H1 (cell line): ENCODE measurements around the gene GATA5. TPM values are rescaled to one million over a fixed set of nuclear protein-coding genes. Genes with fewer than 3 reads are reported as not detected.

Experiments used
- BACH1 ChIP-seq: IDR thresholded peaks from 2 replicates; pipeline ENCODE4 v1.6.1; 2012; ENCODE audit warnings: low read length, improper control_type of control experiment
- HDAC6 ChIP-seq: IDR thresholded peaks from one replicate; pipeline ENCODE4 v1.7.1; 2012; ENCODE audit warnings: low read depth, mild to moderate bottlenecking, inconsistent platforms, low read length, moderate library complexity
- NANOG ChIP-seq: IDR thresholded peaks from 2 replicates; pipeline ENCODE4 v1.6.1; 2011; ENCODE audit warnings: low read length, low read depth, mild to moderate bottlenecking, inconsistent platforms; ENCODE audit not compliant: insufficient read depth, poor library complexity, severe bottlenecking
- RAD21 ChIP-seq, 2 experiments: IDR thresholded peaks in 1 of 2; conservative IDR thresholded peaks in 1 of 2; 2 replicates each; pipeline ENCODE4 v1.6.1; 2011; ENCODE audit warnings: low read depth in 2 of 2, low read length in 2 of 2, improper control_type of control experiment in 1 of 2, inconsistent platforms in 1 of 2, mild to moderate bottlenecking in 1 of 2, moderate library complexity in 1 of 2
- RFX5 ChIP-seq: IDR thresholded peaks from 2 replicates; pipeline ENCODE4 v1.6.1; 2011; ENCODE audit warnings: low read depth, low read length, improper control_type of control experiment, borderline replicate concordance
- SP1 ChIP-seq: IDR thresholded peaks from 2 replicates; pipeline ENCODE4 v1.6.1; 2011; ENCODE audit warnings: low read depth, low read length
- polyA plus RNA-seq, 7 experiments: library from polyadenylated mRNA; depleted of rRNA in 3 of 7; stranded (reverse) in 5 of 7; unstranded in 2 of 7; fragments of >200 nt in 5 of 7; fragments of 200-250 nt in 2 of 7; gene quantifications; 1 replicate in 5 of 7; 2 replicates in 1 of 7; 4 replicates in 1 of 7; pipeline versions ENCODE4 v1.2.1 to v1.2.3, GENCODE V29; 2011 to 2013; ENCODE audit warnings: missing spikeins in 2 of 7, mixed read lengths in 2 of 7
- total RNA-seq: library from RNA; stranded (reverse); fragmentation: NEBNext Ultra II Directional; extraction: Animal tissue kit (Norgen Biotek cat#: 25700); gene quantifications from 2 replicates; pipeline ENCODE4 v1.2.1, GENCODE V29; 2021
- TF ChIP-seq, protein P1 (sequence below): fragments of 300-600 bp; sonication (generic); IDR thresholded peaks from 2 replicates; pipeline ENCODE4 v1.7.1; 2012; ENCODE audit warnings: low read length, moderate library complexity, mild to moderate bottlenecking, inconsistent platforms; ENCODE audit not compliant: insufficient replicate concordance
- TF ChIP-seq, protein P2 (sequence below): IDR thresholded peaks from 2 replicates; pipeline ENCODE4 v1.6.1; 2012; ENCODE audit warnings: inconsistent platforms
- TF ChIP-seq, protein P3 (sequence below), 3 experiments: IDR thresholded peaks; 1 replicate in 2 of 3; 2 replicates in 1 of 3; pipeline versions ENCODE4 v1.5.1 to v1.6.1; 2011; ENCODE audit warnings: low read length in 3 of 3, mild to moderate bottlenecking in 3 of 3, inconsistent platforms in 2 of 3, low read depth in 1 of 3, moderate library complexity in 1 of 3; ENCODE audit not compliant: insufficient read depth in 1 of 3; ENCODE audit errors: control extremely low read depth in 1 of 3

GATA5 gene
- total and polyA plus RNA-seq, 2 of the 8 experiments (the other 6 are each of a cell fraction or from before 2014, with no cell fraction given) = 0.08 to 0.11 TPM

GRCh38 chr20:62470001-62470400, 5.8 kb downstream of the GATA5 start (continued):
- TF ChIP-seq, protein P1, sequence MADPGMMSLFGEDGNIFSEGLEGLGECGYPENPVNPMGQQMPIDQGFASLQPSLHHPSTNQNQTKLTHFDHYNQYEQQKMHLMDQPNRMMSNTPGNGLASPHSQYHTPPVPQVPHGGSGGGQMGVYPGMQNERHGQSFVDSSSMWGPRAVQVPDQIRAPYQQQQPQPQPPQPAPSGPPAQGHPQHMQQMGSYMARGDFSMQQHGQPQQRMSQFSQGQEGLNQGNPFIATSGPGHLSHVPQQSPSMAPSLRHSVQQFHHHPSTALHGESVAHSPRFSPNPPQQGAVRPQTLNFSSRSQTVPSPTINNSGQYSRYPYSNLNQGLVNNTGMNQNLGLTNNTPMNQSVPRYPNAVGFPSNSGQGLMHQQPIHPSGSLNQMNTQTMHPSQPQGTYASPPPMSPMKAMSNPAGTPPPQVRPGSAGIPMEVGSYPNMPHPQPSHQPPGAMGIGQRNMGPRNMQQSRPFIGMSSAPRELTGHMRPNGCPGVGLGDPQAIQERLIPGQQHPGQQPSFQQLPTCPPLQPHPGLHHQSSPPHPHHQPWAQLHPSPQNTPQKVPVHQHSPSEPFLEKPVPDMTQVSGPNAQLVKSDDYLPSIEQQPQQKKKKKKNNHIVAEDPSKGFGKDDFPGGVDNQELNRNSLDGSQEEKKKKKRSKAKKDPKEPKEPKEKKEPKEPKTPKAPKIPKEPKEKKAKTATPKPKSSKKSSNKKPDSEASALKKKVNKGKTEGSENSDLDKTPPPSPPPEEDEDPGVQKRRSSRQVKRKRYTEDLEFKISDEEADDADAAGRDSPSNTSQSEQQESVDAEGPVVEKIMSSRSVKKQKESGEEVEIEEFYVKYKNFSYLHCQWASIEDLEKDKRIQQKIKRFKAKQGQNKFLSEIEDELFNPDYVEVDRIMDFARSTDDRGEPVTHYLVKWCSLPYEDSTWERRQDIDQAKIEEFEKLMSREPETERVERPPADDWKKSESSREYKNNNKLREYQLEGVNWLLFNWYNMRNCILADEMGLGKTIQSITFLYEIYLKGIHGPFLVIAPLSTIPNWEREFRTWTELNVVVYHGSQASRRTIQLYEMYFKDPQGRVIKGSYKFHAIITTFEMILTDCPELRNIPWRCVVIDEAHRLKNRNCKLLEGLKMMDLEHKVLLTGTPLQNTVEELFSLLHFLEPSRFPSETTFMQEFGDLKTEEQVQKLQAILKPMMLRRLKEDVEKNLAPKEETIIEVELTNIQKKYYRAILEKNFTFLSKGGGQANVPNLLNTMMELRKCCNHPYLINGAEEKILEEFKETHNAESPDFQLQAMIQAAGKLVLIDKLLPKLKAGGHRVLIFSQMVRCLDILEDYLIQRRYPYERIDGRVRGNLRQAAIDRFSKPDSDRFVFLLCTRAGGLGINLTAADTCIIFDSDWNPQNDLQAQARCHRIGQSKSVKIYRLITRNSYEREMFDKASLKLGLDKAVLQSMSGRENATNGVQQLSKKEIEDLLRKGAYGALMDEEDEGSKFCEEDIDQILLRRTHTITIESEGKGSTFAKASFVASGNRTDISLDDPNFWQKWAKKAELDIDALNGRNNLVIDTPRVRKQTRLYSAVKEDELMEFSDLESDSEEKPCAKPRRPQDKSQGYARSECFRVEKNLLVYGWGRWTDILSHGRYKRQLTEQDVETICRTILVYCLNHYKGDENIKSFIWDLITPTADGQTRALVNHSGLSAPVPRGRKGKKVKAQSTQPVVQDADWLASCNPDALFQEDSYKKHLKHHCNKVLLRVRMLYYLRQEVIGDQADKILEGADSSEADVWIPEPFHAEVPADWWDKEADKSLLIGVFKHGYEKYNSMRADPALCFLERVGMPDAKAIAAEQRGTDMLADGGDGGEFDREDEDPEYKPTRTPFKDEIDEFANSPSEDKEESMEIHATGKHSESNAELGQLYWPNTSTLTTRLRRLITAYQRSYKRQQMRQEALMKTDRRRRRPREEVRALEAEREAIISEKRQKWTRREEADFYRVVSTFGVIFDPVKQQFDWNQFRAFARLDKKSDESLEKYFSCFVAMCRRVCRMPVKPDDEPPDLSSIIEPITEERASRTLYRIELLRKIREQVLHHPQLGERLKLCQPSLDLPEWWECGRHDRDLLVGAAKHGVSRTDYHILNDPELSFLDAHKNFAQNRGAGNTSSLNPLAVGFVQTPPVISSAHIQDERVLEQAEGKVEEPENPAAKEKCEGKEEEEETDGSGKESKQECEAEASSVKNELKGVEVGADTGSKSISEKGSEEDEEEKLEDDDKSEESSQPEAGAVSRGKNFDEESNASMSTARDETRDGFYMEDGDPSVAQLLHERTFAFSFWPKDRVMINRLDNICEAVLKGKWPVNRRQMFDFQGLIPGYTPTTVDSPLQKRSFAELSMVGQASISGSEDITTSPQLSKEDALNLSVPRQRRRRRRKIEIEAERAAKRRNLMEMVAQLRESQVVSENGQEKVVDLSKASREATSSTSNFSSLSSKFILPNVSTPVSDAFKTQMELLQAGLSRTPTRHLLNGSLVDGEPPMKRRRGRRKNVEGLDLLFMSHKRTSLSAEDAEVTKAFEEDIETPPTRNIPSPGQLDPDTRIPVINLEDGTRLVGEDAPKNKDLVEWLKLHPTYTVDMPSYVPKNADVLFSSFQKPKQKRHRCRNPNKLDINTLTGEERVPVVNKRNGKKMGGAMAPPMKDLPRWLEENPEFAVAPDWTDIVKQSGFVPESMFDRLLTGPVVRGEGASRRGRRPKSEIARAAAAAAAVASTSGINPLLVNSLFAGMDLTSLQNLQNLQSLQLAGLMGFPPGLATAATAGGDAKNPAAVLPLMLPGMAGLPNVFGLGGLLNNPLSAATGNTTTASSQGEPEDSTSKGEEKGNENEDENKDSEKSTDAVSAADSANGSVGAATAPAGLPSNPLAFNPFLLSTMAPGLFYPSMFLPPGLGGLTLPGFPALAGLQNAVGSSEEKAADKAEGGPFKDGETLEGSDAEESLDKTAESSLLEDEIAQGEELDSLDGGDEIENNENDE = no peak
- TF ChIP-seq, protein P2, sequence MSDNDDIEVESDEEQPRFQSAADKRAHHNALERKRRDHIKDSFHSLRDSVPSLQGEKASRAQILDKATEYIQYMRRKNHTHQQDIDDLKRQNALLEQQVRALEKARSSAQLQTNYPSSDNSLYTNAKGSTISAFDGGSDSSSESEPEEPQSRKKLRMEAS = no peak
- TF ChIP-seq RFX5 = no peak
- no peak for TF ChIP-seq SP1
- no peak for TF ChIP-seq BACH1
- no peak for TF ChIP-seq RAD21 (IDR thresholded peaks at IDR 0.05 in 1 of 2, conservative IDR thresholded peaks at IDR 0.05 in 1 of 2; ENCODE audit: low read depth in 2 of 2, low read length in 2 of 2)
- TF ChIP-seq HDAC6 = no peak
- no peak for TF ChIP-seq NANOG
- TF ChIP-seq, protein P3, sequence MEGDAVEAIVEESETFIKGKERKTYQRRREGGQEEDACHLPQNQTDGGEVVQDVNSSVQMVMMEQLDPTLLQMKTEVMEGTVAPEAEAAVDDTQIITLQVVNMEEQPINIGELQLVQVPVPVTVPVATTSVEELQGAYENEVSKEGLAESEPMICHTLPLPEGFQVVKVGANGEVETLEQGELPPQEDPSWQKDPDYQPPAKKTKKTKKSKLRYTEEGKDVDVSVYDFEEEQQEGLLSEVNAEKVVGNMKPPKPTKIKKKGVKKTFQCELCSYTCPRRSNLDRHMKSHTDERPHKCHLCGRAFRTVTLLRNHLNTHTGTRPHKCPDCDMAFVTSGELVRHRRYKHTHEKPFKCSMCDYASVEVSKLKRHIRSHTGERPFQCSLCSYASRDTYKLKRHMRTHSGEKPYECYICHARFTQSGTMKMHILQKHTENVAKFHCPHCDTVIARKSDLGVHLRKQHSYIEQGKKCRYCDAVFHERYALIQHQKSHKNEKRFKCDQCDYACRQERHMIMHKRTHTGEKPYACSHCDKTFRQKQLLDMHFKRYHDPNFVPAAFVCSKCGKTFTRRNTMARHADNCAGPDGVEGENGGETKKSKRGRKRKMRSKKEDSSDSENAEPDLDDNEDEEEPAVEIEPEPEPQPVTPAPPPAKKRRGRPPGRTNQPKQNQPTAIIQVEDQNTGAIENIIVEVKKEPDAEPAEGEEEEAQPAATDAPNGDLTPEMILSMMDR (IDR thresholded peaks at IDR 0.05; ENCODE audit: control extremely low read depth in 1 of 3, insufficient read depth in 1 of 3, low read depth in 1 of 3, low read length in 3 of 3) = no peak
